Lower lobe of right lung (tissue), 2 donors: ENCODE measurements around the gene SCOC. TPM values are rescaled to one million over a fixed set of nuclear protein-coding genes. Genes with fewer than 3 reads are reported as not detected.

Experiments
- ATAC-seq, 2 donors: fragments of 200-7000 bp; cut with Tn5 transposase; one replicate each; pipeline ENCODE4 v1.9.1; 2020 to 2022; ENCODE audit warnings: mild to moderate bottlenecking in 2 of 2, moderate library complexity in 2 of 2
- DNase-seq: peaks from one replicate; pipeline ENCODE4 v3.0.0-alpha.2; 2020
- H3K27ac ChIP-seq: fragments of 200-600 bp; one replicate; pipeline ENCODE4 v1.8.0; 2022
- H3K27me3 ChIP-seq: fragments of 200-600 bp; one replicate; pipeline ENCODE4 v1.8.0; 2022; ENCODE audit warnings: low read depth
- H3K36me3 ChIP-seq: fragments of 200-600 bp; one replicate; pipeline ENCODE4 v1.8.0; 2022; ENCODE audit warnings: mild to moderate bottlenecking
- H3K4me1 ChIP-seq: fragments of 200-600 bp; one replicate; pipeline ENCODE4 v1.8.0; 2022
- H3K4me3 ChIP-seq: fragments of 200-600 bp; one replicate; pipeline ENCODE4 v1.8.0; 2022; ENCODE audit warnings: mild to moderate bottlenecking
- H3K9me3 ChIP-seq: fragments of 200-600 bp; one replicate; pipeline ENCODE4 v1.8.0; 2022
- CTCF ChIP-seq: fragments of 200-600 bp; IDR thresholded peaks from one replicate; pipeline ENCODE4 v1.8.0; 2022; ENCODE audit warnings: antibody characterized with exemption, mild to moderate bottlenecking
- intact Hi-C: fragments of 100-400 bp; cut with DNase I; formaldehyde crosslinking; loops from one replicate; pipeline ENCODE4 v1.11.0; 2022
- total RNA-seq: library from RNA; stranded (reverse); fragmentation: NEBNext Ultra II Directional; extraction: Animal tissue kit (Norgen Biotek cat#: 25700); gene quantifications from one replicate; pipeline ENCODE4 v1.2.1, GENCODE V29; 2021
- donor health status: DM: no; HTN: yes; CAD: no; lungs with severe emphysema.

Gene SCOC
- total RNA-seq, 1 donor from 2014 or later = 38.4 TPM

GRCh38 chr4:140361099-140361498, 12.3 kb upstream of the SCOC start:
- Histone ChIP-seq H3K9me3 (no peaks in the 10 kb centered on the region), H3K27me3 (no peaks in the 10 kb centered on the region), H3K36me3 (no peaks in the 10 kb centered on the region), H3K4me1 (no peaks in the 10 kb centered on the region), H3K4me3 (no peak overlapping the region), H3K27ac (no peak overlapping the region)
- no peak for DNase-seq
- intact Hi-C loops = loop anchor here (10.0 kb wide), 1 partner anchor 766 kb away; no protein-coding TSS in a partner anchor
- no peak for TF ChIP-seq CTCF
- no peak for ATAC-seq

GRCh38 chr4:140363051-140363450, 10.4 kb upstream of the SCOC start:
- Histone ChIP-seq H3K4me1 (no peaks in the 10 kb centered on the region), H3K27ac (no peak overlapping the region), H3K4me3 (no peak overlapping the region), H3K9me3 (no peaks in the 10 kb centered on the region), H3K36me3 (no peaks in the 10 kb centered on the region), H3K27me3 (no peaks in the 10 kb centered on the region)
- DNase-seq (no peak), ATAC-seq (no peak)
- intact Hi-C loops = loop anchor here (10.0 kb wide), 1 partner anchor 768 kb away; no protein-coding TSS in a partner anchor
- TF ChIP-seq CTCF = no peak

- intact Hi-C loops = loop anchor here (10.0 kb wide), 1 partner anchor 769 kb away; no protein-coding TSS in a partner anchor
- Histone ChIP-seq H3K4me3 (no peak overlapping the region), H3K9me3 (no peaks in the 10 kb centered on the region), H3K36me3 (no peaks in the 10 kb centered on the region), H3K27ac (no peak overlapping the region), H3K4me1 (no peaks in the 10 kb centered on the region), H3K27me3 (no peaks in the 10 kb centered on the region)
- ATAC-seq (no peak), DNase-seq (no peak)
- TF ChIP-seq CTCF = no peak
Observed at GRCh38 chr4:140363558-140363957, 9.9 kb upstream of the SCOC start.

- Histone ChIP-seq H3K36me3 (no peaks in the 10 kb centered on the region), H3K4me1 (peaks cover 4% of the 10 kb centered on the region), H3K4me3 (no peak overlapping the region), H3K27me3 (no peaks in the 10 kb centered on the region), H3K9me3 (no peaks in the 10 kb centered on the region), H3K27ac (no peak overlapping the region)
- intact Hi-C loops = loop anchor here (10.0 kb wide), 1 partner anchor 773 kb away; no protein-coding TSS in a partner anchor
- no peak for DNase-seq
- ATAC-seq = no peak
- no peak for TF ChIP-seq CTCF
Observed at GRCh38 chr4:140367738-140368137, 5.7 kb upstream of the SCOC start.

DNA sequence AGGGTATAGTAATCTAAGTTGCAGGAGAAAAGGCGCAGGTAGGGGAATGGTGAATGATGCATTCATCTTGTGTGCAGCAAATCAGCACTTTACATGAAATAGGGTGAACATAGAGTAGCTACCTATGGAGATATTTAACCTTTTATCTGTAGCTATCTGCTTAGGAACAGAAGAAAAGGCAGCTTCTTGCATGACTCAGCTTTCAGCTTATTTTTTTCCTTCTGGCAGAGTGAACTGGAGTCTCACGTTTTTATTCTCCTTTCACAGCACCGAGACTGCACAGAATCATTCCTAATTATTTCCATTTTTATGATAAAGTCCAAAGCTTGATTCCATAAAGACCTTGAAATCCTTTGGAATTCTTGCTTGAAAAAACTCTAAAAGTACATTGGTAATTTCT, 4.8 kb upstream of the SCOC start:
- Histone ChIP-seq H3K4me3 (no peak overlapping the region), H3K27me3 (no peaks in the 10 kb centered on the region), H3K4me1 (peaks cover 6% of the 10 kb centered on the region), H3K9me3 (no peaks in the 10 kb centered on the region), H3K27ac (no peak overlapping the region), H3K36me3 (no peaks in the 10 kb centered on the region)
- TF ChIP-seq CTCF = no peak
- no peak for ATAC-seq
- DNase-seq = no peak
- intact Hi-C loops = loop anchor here (10.0 kb wide), 1 partner anchor 774 kb away; no protein-coding TSS in a partner anchor
